HCT116 (cell line): ENCODE data around the gene R3HDML. TPM values are rescaled to one million over a fixed set of nuclear protein-coding genes. Genes with fewer than 3 reads are reported as not detected.

Experiments
- ATAC-seq: fragments of 200-7000 bp; cut with Tn5 transposase; 2 replicates; pipeline ENCODE4 v1.9.1; 2020; ENCODE audit warnings: mild to moderate bottlenecking, moderate library complexity
- BruUV-seq: library from RNA; stranded (reverse); fragments of 400-500 nt; replicated peaks from 2 replicates; lab custom pipeline; 2021; lab: Mats Ljungman, UMichigan
- CTCF ChIA-PET: fragments of 300-600 bp; sonication (Branson Sonifier 250); formaldehyde crosslinking; loops from one replicate; lab custom pipeline; 2021; ENCODE audit warnings: antibody characterized with exemption; lab: Charles Lee
- POLR2A ChIA-PET: fragments of 300-600, 350-600 bp; sonication (Branson Sonifier 250); formaldehyde crosslinking; loops from one replicate; lab custom pipeline; 2021; ENCODE audit warnings: antibody characterized with exemption; lab: Charles Lee
- RAD21 ChIA-PET, 2 experiments: fragments of 300-600 bp; sonication (Branson Sonifier 250); formaldehyde crosslinking; loops; one replicate each; lab custom pipeline; 2023; ENCODE audit warnings: low total read pairs in 2 of 2; ENCODE audit not compliant: uncharacterized antibody in 2 of 2, unreplicated experiment in 2 of 2, low non-redundant PET in 1 of 2; lab: Charles Lee
- DNase-seq: peaks from one replicate; pipeline ENCODE4 v3.0.0-alpha.2; 2010; ENCODE audit warnings: low read depth, low spot score
- H2AFZ ChIP-seq: fragments of 200-600 bp; shearing (Covaris generic), sonication (generic); 2 replicates; pipeline ENCODE4 v1.6.1; 2017; ENCODE audit warnings: low read depth, mixed run types, mixed read lengths, antibody characterized with exemption, low read length; ENCODE audit not compliant: poor library complexity, severe bottlenecking
- H3K27ac ChIP-seq: 2 replicates; pipeline ENCODE4 v1.5.1; 2012; ENCODE audit warnings: low read depth, low read length
- H3K27me3 ChIP-seq: fragments of 200-600 bp; sonication (generic); 2 replicates; pipeline ENCODE4 v1.6.1; 2016; ENCODE audit warnings: mixed run types, low read length, mixed read lengths; ENCODE audit not compliant: insufficient read depth
- H3K36me3 ChIP-seq, 2 experiments: fragments of 200-500 bp in 1 of 2; fragments of 200-600 bp in 1 of 2; sonication (Bioruptor generic) in 1 of 2; sonication (generic) in 1 of 2; 2 replicates each; pipeline versions ENCODE4 v1.5.1 to v1.6.1; 2014 to 2016; ENCODE audit warnings: low read length in 2 of 2, inconsistent platforms in 1 of 2, mixed read lengths in 1 of 2, mixed run types in 1 of 2; ENCODE audit not compliant: insufficient read depth in 2 of 2, control insufficient read depth in 1 of 2
- H3K4me1 ChIP-seq, 2 experiments: fragments of 200-600 bp in 1 of 2; sonication (generic) in 1 of 2; 2 replicates each; pipeline versions ENCODE4 v1.5.1 to v1.6.1; 2012 to 2017; ENCODE audit warnings: low read length in 2 of 2, inconsistent platforms in 1 of 2, mild to moderate bottlenecking in 1 of 2, mixed read lengths in 1 of 2, mixed run types in 1 of 2, moderate library complexity in 1 of 2; ENCODE audit not compliant: insufficient read depth in 2 of 2, control insufficient read depth in 1 of 2
- H3K4me2 ChIP-seq: fragments of 200-600 bp; sonication (generic); 2 replicates; pipeline ENCODE4 v1.6.1; 2017; ENCODE audit warnings: mixed run types, low read length, mixed read lengths
- H3K4me3 ChIP-seq, 2 experiments: fragments of 200-600 bp in 1 of 2; sonication (generic) in 1 of 2; replicated peaks in 1 of 2; 2 replicates each; pipeline ENCODE4 v1.5.1; 2011 to 2016; ENCODE audit warnings: low read length in 2 of 2, control low read depth in 1 of 2, low read depth in 1 of 2, mild to moderate bottlenecking in 1 of 2, mixed read lengths in 1 of 2, mixed run types in 1 of 2
- H3K79me2 ChIP-seq: fragments of 200-600 bp; sonication (generic); 2 replicates; pipeline ENCODE4 v1.6.1; 2017; ENCODE audit warnings: mild to moderate bottlenecking, mixed run types, low read length, moderate library complexity, mixed read lengths; ENCODE audit not compliant: insufficient read depth
- H3K9ac ChIP-seq: fragments of 200-600 bp; sonication (generic); 2 replicates; pipeline ENCODE4 v1.6.1; 2016; ENCODE audit warnings: low read length, mixed read lengths
- H3K9me2 ChIP-seq: fragments of 200-600 bp; sonication (generic), shearing (Covaris generic); 2 replicates; pipeline ENCODE4 v1.6.1; 2017; ENCODE audit warnings: mixed run types, mild to moderate bottlenecking, moderate library complexity; ENCODE audit not compliant: insufficient read depth
- H3K9me3 ChIP-seq, 2 experiments: fragments of 200-500 bp in 1 of 2; fragments of 200-600 bp in 1 of 2; sonication (Bioruptor generic) in 1 of 2; sonication (generic) in 1 of 2; 2 replicates each; pipeline ENCODE4 v1.6.1; 2014 to 2017; ENCODE audit warnings: low read length in 2 of 2, mixed read lengths in 2 of 2, inconsistent platforms in 1 of 2, low read depth in 1 of 2, mild to moderate bottlenecking in 1 of 2, mixed run types in 1 of 2, moderate library complexity in 1 of 2; ENCODE audit not compliant: control insufficient read depth in 1 of 2, insufficient read depth in 1 of 2
- H4K20me1 ChIP-seq: fragments of 200-600 bp; sonication (generic), shearing (Covaris generic); 2 replicates; pipeline ENCODE4 v1.6.1; 2017; ENCODE audit warnings: mixed run types, mild to moderate bottlenecking, moderate library complexity; ENCODE audit not compliant: insufficient read depth
- CEBPB ChIP-seq: IDR thresholded peaks from 2 replicates; pipeline ENCODE4 v1.6.1; 2012; ENCODE audit warnings: low read depth
- EGR1 ChIP-seq: IDR thresholded peaks from 2 replicates; pipeline ENCODE4 v1.6.1; 2012; ENCODE audit warnings: low read depth
- EZH2 ChIP-seq: fragments of 200-600 bp; sonication (generic); IDR thresholded peaks from 2 replicates; pipeline ENCODE4 v1.6.1; 2017; ENCODE audit warnings: antibody characterized with exemption, mixed run types
- FOSL1 ChIP-seq: IDR thresholded peaks from 2 replicates; pipeline ENCODE4 v1.6.1; 2012; ENCODE audit warnings: low read depth
- MAX ChIP-seq: IDR thresholded peaks from 2 replicates; pipeline ENCODE4 v1.6.1; 2012
- REST ChIP-seq: IDR thresholded peaks from 2 replicates; pipeline ENCODE4 v1.6.1; 2012; ENCODE audit warnings: low read depth
- SP1 ChIP-seq: IDR thresholded peaks from 2 replicates; pipeline ENCODE4 v1.6.1; 2012; ENCODE audit warnings: low read depth
- SRF ChIP-seq: IDR thresholded peaks from 2 replicates; pipeline ENCODE4 v1.6.1; 2012; ENCODE audit warnings: low read depth
- TCF7L2 ChIP-seq: IDR thresholded peaks from 2 replicates; pipeline ENCODE4 v1.7.0; 2011; ENCODE audit warnings: borderline replicate concordance, inconsistent platforms; ENCODE audit not compliant: insufficient read depth, insufficient read length; ENCODE audit errors: extremely low read depth
- ZBTB33 ChIP-seq: IDR thresholded peaks from 2 replicates; pipeline ENCODE4 v1.6.1; 2011; ENCODE audit warnings: mild to moderate bottlenecking, low read length, moderate library complexity; ENCODE audit not compliant: insufficient replicate concordance; ENCODE audit errors: extremely low read depth
- ZFX ChIP-seq: fragments of 450-650 bp; IDR thresholded peaks from 2 replicates; pipeline ENCODE4 v1.6.1; 2017
- ZNF274 ChIP-seq: fragments of 200-500 bp; sonication (Bioruptor generic); IDR thresholded peaks from 2 replicates; pipeline ENCODE4 v1.6.1; 2014; ENCODE audit warnings: mild to moderate bottlenecking, low read depth, low read length, inconsistent platforms
- intact Hi-C: fragments of 100-400 bp; cut with micrococcal nuclease; formaldehyde crosslinking; loops from 2 replicates; pipeline ENCODE4 v1.10.0; 2022
- total RNA-seq: library from RNA; stranded (reverse); gene quantifications from one replicate; pipeline ENCODE4 v1.2.1, GENCODE V29; 2021; ENCODE audit not compliant: unreplicated experiment

Gene R3HDML
- total RNA-seq, 1 experiment from 2014 or later = not detected

- Histone ChIP-seq H3K9ac (no peak overlapping the region), H2AFZ (no peak overlapping the region), H4K20me1 (no peaks in the 10 kb centered on the region), H3K36me3 (no peaks in the 10 kb centered on the region), H3K9me3 (no peaks in the 10 kb centered on the region), H3K4me3 (no peak overlapping the region), H3K79me2 (no peaks in the 10 kb centered on the region), H3K4me1 (no peaks in the 10 kb centered on the region), H3K9me2 (no peaks in the 10 kb centered on the region), H3K4me2 (no peak overlapping the region), H3K27ac (no peak overlapping the region), H3K27me3 (no peaks in the 10 kb centered on the region)
- CTCF ChIA-PET = no interaction called here
- no peak for DNase-seq
- no peak for ATAC-seq
- POLR2A ChIA-PET = no interaction called here
- RAD21 ChIA-PET = no interaction called here
- BruUV-seq = no TSS peak
- intact Hi-C loops = no loop called here
- TF ChIP-seq TCF7L2 (no peak), ZFX (no peak), FOSL1 (no peak), CEBPB (no peak), ZBTB33 (no peak), REST (no peak), SRF (no peak), EZH2 (no peak), EGR1 (no peak), ZNF274 (no peak), MAX (no peak), SP1 (no peak)
Observed at GRCh38 chr20:44399446-44399845, 62.6 kb downstream of the R3HDML start.
